HCEC 1CT (cell line): Measurements from ENCODE around the gene GBP2.
A peak's percentile ranks its signal among the peaks of the same experiment; 100 is the strongest.

Experiments
- DNase-seq: peaks from one replicate; pipeline ENCODE4 v3.0.0-alpha.2; 2017

The GBP2 gene

GRCh38 chr1:89064632-89065031 is 61.3 kb downstream of the GBP2 start:
- peak; percentile 9 for DNase-seq

GRCh38 chr1:89063094-89063493 is 62.8 kb downstream of the GBP2 start:
- DNase-seq, result no peak

GRCh38 chr1:89060091-89060490 is 65.8 kb downstream of the GBP2 start:
- DNase-seq, result no peak
